Hematopoietic multipotent progenitor cell treated with erythropoietin and hydrocortisone succinate and interleukin-3 and kit ligand, for 8 days (in vitro differentiated cells): ENCODE results near the gene EEPD1.
"Not testable (repeated sequence)": the region's sequence is repeated elsewhere in the genome, so short reads cannot be mapped to it uniquely, and the experiment has no call there.

Experiments used
- DNase-seq: peaks from one replicate; pipeline ENCODE4 v3.0.0-alpha.2; 2015

EEPD1 gene

GRCh38 chr7:36152756-36153570, at the start of gene EEPD1:
Gene EEPD1, plus strand, starts transcription at chr7:36153254. Its CDS starts 1,071 bp downstream, at chr7:36154325.
- DNase-seq = peak; percentile 98

- no peak for DNase-seq
Observed at GRCh38 chr7:36103837-36104561, 49.1 kb upstream of the EEPD1 start.

- not testable (repeated sequence) for DNase-seq
Observed at GRCh38 chr7:36106972-36107908, 45.8 kb upstream of the EEPD1 start.

GRCh38 chr7:36107926-36108631, 45.0 kb upstream of the EEPD1 start:
- no peak for DNase-seq

GRCh38 chr7:36109013-36109627, 43.9 kb upstream of the EEPD1 start:
- no peak for DNase-seq

- no peak for DNase-seq
Observed at GRCh38 chr7:36110584-36110983, 42.5 kb upstream of the EEPD1 start.

- DNase-seq = no peak
Observed at GRCh38 chr7:36112969-36113368, 40.1 kb upstream of the EEPD1 start.

GRCh38 chr7:36114355-36114754, 38.7 kb upstream of the EEPD1 start:
- no peak for DNase-seq

- no peak for DNase-seq
Observed at GRCh38 chr7:36115448-36116321, 37.4 kb upstream of the EEPD1 start.

GRCh38 chr7:36116347-36117202, 36.5 kb upstream of the EEPD1 start:
- DNase-seq = no peak

- DNase-seq = no peak
Observed at GRCh38 chr7:36117203-36117840, 35.7 kb upstream of the EEPD1 start.

- DNase-seq = no peak
Observed at GRCh38 chr7:36118344-36118743, 34.7 kb upstream of the EEPD1 start.

- peak; percentile 14 for DNase-seq
Observed at GRCh38 chr7:36119005-36119706, 33.9 kb upstream of the EEPD1 start.

- not testable (repeated sequence) for DNase-seq
Observed at GRCh38 chr7:36119983-36120646, 32.9 kb upstream of the EEPD1 start.

GRCh38 chr7:36125630-36126029, 27.4 kb upstream of the EEPD1 start:
- not testable (repeated sequence) for DNase-seq

GRCh38 chr7:36127075-36127740, 25.8 kb upstream of the EEPD1 start:
- no peak for DNase-seq

GRCh38 chr7:36128448-36129047, 24.5 kb upstream of the EEPD1 start:
- peak; percentile 21 for DNase-seq
